NT2/D1 (cell line): Measurements from ENCODE around the gene SLC6A12.

Source experiments
- DNase-seq: peaks from one replicate; pipeline ENCODE4 v3.0.0-alpha.2; 2011; ENCODE audit warnings: low read depth, low spot score
- H3K27me3 ChIP-seq: 2 replicates; pipeline ENCODE4 v1.6.0; 2011; ENCODE audit warnings: mild to moderate bottlenecking; ENCODE audit not compliant: insufficient read length, insufficient read depth
- H3K36me3 ChIP-seq: 2 replicates; pipeline ENCODE4 v1.6.1; 2011; ENCODE audit warnings: mild to moderate bottlenecking, low read length, mixed read lengths; ENCODE audit not compliant: insufficient read depth, insufficient read length
- H3K4me1 ChIP-seq: 2 replicates; pipeline ENCODE4 v1.5.1; 2011; ENCODE audit not compliant: insufficient read depth, insufficient read length
- H3K4me3 ChIP-seq: 2 replicates; pipeline ENCODE4 v1.5.1; 2011; ENCODE audit warnings: low read depth; ENCODE audit not compliant: insufficient read length
- H3K9ac ChIP-seq: 2 replicates; pipeline ENCODE4 v1.6.0; 2011; ENCODE audit warnings: low read depth; ENCODE audit not compliant: insufficient read length
- H3K9me3 ChIP-seq: 2 replicates; pipeline ENCODE4 v1.5.1; 2011; ENCODE audit warnings: mild to moderate bottlenecking, low read length; ENCODE audit not compliant: insufficient read depth
- SUZ12 ChIP-seq: IDR thresholded peaks from 2 replicates; pipeline ENCODE4 v1.6.1; 2011; ENCODE audit not compliant: insufficient read length, insufficient read depth; ENCODE audit errors: extremely low read depth
- YY1 ChIP-seq: IDR thresholded peaks from 2 replicates; pipeline ENCODE4 v1.6.1; 2011; ENCODE audit not compliant: insufficient read length, insufficient read depth
- ZNF274 ChIP-seq: IDR thresholded peaks from 2 replicates; pipeline ENCODE4 v1.6.1; 2011; ENCODE audit warnings: mild to moderate bottlenecking, low read depth, low read length

Gene SLC6A12

GRCh38 chr12:156945-157344 is 57.0 kb downstream of the SLC6A12 start:
- DNase-seq = no peak
- H3K27me3 ChIP-seq = no peaks in the 10 kb centered on the region
- no peaks in the 10 kb centered on the region for H3K9me3 ChIP-seq
- TF ChIP-seq ZNF274 (no peak), SUZ12 (no peak), YY1 (no peak)
- no peak overlapping the region for H3K9ac ChIP-seq
- no peaks in the 10 kb centered on the region for H3K36me3 ChIP-seq
- no peak overlapping the region for H3K4me3 ChIP-seq
- H3K4me1 ChIP-seq = peaks cover 19% of the 10 kb centered on the region

- TF ChIP-seq SUZ12 (no peak), YY1 (no peak), ZNF274 (no peak)
- peaks cover 26% of the 10 kb centered on the region for H3K4me1 ChIP-seq
- no peak overlapping the region for H3K9ac ChIP-seq
- H3K9me3 ChIP-seq = no peaks in the 10 kb centered on the region
- H3K27me3 ChIP-seq = no peaks in the 10 kb centered on the region
- DNase-seq = no peak
- H3K4me3 ChIP-seq = no peak overlapping the region
- no peaks in the 10 kb centered on the region for H3K36me3 ChIP-seq
These were observed 58.3 kb downstream of the SLC6A12 start for GRCh38 chr12:155646-156045.

- no peak overlapping the region for H3K9ac ChIP-seq
- no peaks in the 10 kb centered on the region for H3K36me3 ChIP-seq
- no peaks in the 10 kb centered on the region for H3K27me3 ChIP-seq
- H3K9me3 ChIP-seq = no peaks in the 10 kb centered on the region
- DNase-seq = no peak
- H3K4me1 ChIP-seq = peaks cover 27% of the 10 kb centered on the region
- no peak for TF ChIP-seq SUZ12
- no peak for TF ChIP-seq ZNF274
- TF ChIP-seq YY1 = no peak
- no peak overlapping the region for H3K4me3 ChIP-seq
These were observed 59.0 kb downstream of the SLC6A12 start for GRCh38 chr12:155006-155405.

- H3K9me3 ChIP-seq = no peaks in the 10 kb centered on the region
- TF ChIP-seq YY1 (no peak), ZNF274 (no peak), SUZ12 (no peak)
- H3K9ac ChIP-seq = no peak overlapping the region
- peaks cover 36% of the 10 kb centered on the region for H3K4me1 ChIP-seq
- DNase-seq = no peak
- H3K4me3 ChIP-seq = no peak overlapping the region
- H3K27me3 ChIP-seq = no peaks in the 10 kb centered on the region
- no peaks in the 10 kb centered on the region for H3K36me3 ChIP-seq
These were observed 59.9 kb downstream of the SLC6A12 start for GRCh38 chr12:154058-154457.

- Histone ChIP-seq H3K27me3 (no peaks in the 10 kb centered on the region), H3K9me3 (no peaks in the 10 kb centered on the region), H3K4me3 (no peak overlapping the region), H3K4me1 (peaks cover 37% of the 10 kb centered on the region), H3K9ac (peak overlapping the region; percentile 27), H3K36me3 (no peaks in the 10 kb centered on the region)
- DNase-seq = peak; percentile 70
- no peak for TF ChIP-seq SUZ12
- TF ChIP-seq YY1 = no peak
- no peak for TF ChIP-seq ZNF274
These were observed 60.7 kb downstream of the SLC6A12 start for GRCh38 chr12:153080-153746.

GRCh38 chr12:152440-152839 is 61.5 kb downstream of the SLC6A12 start:
- TF ChIP-seq YY1 (no peak), ZNF274 (no peak), SUZ12 (no peak)
- H3K4me3 ChIP-seq = no peak overlapping the region
- no peak overlapping the region for H3K9ac ChIP-seq
- no peaks in the 10 kb centered on the region for H3K27me3 ChIP-seq
- H3K4me1 ChIP-seq = peaks cover 38% of the 10 kb centered on the region
- H3K9me3 ChIP-seq = no peaks in the 10 kb centered on the region
- no peak for DNase-seq
- no peaks in the 10 kb centered on the region for H3K36me3 ChIP-seq

- Histone ChIP-seq H3K9me3 (no peaks in the 10 kb centered on the region), H3K36me3 (no peaks in the 10 kb centered on the region), H3K4me1 (peaks cover 44% of the 10 kb centered on the region), H3K27me3 (no peaks in the 10 kb centered on the region), H3K4me3 (no peak overlapping the region), H3K9ac (no peak overlapping the region)
- TF ChIP-seq YY1 (no peak), ZNF274 (no peak), SUZ12 (no peak)
- DNase-seq = no peak
These were observed 62.4 kb downstream of the SLC6A12 start for GRCh38 chr12:151579-151978.
